Prostate gland (tissue), 2 donors: Measurements from ENCODE around the gene SIX6.

Experiments used
- POLR2AphosphoS5 ChIP-seq: sonication (generic); formaldehyde crosslinking; IDR thresholded peaks from one replicate; pipeline ENCODE4 v1.6.1; 2017; ENCODE audit warnings: antibody characterized with exemption
- TF ChIP-seq, protein P1 (sequence below), 4 experiments: fragments of 200-600 bp in 2 of 4; fragments of 450-650 bp in 2 of 4; sonication (generic) in 2 of 4; IDR thresholded peaks; 1 replicate in 3 of 4; 2 replicates in 1 of 4; pipeline ENCODE4 v1.5.1; 2016 to 2019; ENCODE audit warnings: antibody characterized with exemption in 4 of 4, mild to moderate bottlenecking in 2 of 4, moderate library complexity in 2 of 4

DNA sequence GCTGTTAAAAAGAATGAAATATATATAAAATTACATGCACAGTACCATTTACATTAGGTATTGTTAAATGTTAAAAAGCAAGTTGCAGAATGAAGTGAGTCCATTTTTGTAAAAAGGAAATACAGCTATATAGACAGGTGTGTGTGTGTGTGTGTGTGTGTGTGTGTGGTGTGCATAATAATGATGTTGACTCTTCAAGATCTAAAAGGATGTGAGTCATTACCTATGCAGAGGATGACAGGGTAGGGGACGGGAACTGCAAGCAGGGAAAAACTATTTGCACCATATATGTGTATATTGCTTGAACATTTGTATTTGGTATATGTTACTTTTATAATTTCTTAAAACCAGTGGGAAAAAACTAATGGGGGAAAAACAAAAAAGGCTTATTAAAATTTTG lies 26.2 kb upstream of the SIX6 start:
- TF ChIP-seq, protein P1, sequence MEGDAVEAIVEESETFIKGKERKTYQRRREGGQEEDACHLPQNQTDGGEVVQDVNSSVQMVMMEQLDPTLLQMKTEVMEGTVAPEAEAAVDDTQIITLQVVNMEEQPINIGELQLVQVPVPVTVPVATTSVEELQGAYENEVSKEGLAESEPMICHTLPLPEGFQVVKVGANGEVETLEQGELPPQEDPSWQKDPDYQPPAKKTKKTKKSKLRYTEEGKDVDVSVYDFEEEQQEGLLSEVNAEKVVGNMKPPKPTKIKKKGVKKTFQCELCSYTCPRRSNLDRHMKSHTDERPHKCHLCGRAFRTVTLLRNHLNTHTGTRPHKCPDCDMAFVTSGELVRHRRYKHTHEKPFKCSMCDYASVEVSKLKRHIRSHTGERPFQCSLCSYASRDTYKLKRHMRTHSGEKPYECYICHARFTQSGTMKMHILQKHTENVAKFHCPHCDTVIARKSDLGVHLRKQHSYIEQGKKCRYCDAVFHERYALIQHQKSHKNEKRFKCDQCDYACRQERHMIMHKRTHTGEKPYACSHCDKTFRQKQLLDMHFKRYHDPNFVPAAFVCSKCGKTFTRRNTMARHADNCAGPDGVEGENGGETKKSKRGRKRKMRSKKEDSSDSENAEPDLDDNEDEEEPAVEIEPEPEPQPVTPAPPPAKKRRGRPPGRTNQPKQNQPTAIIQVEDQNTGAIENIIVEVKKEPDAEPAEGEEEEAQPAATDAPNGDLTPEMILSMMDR (IDR thresholded peaks at IDR 0.05): no peak
- no peak for TF ChIP-seq POLR2AphosphoS5
